Measurements from ENCODE around the gene GSTP1.
"Not testable (repeated sequence)": the region's sequence is repeated elsewhere in the genome, so short reads cannot be mapped to it uniquely, and the experiment has no call there.

GSTP1 gene

DNA sequence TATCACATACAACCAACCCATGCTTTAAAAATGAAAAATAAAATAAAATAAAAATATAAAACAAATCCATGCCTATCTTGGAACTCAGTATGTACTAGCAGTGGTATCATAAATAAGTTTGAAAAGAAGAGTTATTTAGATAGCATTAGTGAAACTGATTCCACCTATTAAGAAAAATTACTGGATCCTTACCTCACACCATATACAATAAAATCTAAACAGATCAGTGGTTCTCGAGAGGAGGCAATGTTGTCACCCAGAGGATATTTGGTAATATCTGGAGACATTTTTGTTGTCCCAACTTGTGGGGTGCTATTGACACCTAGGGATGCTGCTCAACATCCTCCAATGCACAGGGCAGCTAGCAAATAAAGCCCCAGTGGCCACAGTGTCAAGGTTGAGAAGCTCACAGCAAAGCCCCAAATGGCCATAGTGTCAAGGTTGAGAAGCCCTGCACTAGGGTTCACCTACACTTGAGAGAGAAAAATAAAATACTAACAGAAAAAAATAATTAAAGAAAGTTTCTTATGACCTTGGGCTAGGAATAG is 13.2 kb downstream of the GSTP1 start:
- no peak for DNase-seq

- DNase-seq = not testable (repeated sequence)
Observed at GRCh38 chr11:67597458-67597857, 13.8 kb downstream of the GSTP1 start.

DNA sequence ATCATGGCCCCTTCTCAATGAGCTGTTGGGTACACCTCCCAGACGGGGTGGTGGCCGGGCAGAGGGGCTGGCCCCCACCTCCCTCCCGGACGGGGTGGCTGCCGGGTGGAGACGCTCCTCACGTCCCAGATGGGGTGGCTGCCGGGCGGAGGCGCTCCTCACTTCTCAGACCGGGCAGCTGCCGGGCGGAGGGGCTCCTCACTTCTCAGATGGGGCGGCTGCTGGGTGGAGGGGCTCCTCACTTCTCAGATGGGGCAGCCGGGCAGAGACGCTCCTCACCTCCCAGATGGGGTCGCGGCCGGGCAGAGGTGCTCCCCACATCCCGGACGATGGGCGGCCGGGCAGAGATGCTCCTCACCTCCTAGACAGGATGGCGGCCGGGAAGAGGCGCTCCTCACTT is 14.4 kb downstream of the GSTP1 start:
- not testable (repeated sequence) for DNase-seq

DNA sequence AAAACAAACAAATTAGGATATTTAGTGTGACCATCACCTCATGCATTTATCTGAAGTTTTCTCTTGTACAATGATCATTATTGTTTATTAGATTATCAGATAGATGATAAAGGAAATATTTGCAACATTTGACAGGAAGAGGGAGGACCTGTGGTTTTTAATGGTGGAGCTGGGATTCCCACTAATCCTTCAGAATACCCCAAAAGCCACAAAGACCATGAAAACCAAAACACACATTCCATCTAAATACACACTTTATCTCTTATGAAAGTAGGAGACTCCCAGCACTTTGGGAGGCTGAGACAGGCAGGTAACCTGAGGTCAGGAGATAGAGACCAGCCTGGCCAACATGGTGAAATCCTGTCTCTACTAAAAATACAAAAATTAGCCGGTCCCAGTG is 15.5 kb downstream of the GSTP1 start:
- no peak for DNase-seq

- DNase-seq = no peak
Observed at GRCh38 chr11:67600324-67601029, 16.9 kb downstream of the GSTP1 start.

DNA sequence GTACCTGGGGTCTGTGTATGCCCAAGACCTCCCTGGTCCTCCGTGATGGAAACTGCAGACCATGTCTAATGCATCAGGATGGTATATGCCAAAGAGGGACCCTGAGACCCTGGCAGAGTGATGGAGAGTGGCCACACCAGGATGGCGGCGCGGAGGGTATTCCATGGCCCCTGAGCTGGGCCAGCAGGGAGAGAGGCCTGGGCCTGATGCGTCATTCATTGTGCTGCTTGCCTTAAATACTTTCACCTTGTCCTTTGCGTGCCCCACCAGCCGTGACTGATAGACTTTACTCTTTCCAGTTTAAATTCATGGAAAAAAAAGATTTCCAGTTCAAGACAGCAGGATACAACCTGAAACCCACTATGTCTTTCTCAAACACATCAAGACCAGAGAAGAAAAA is 17.5 kb downstream of the GSTP1 start:
- no peak for DNase-seq

- not testable (repeated sequence) for DNase-seq
Observed at GRCh38 chr11:67604119-67604518, 20.5 kb downstream of the GSTP1 start.

- no peak for DNase-seq
Observed at GRCh38 chr11:67604815-67605214, 21.2 kb downstream of the GSTP1 start.

- peak in 3 of 58 donors; percentile 16 to 65 (median 29) for DNase-seq
Observed at GRCh38 chr11:67605231-67606011, 21.8 kb downstream of the GSTP1 start.

- peak in 1 of 58 donors; percentile 62 for DNase-seq
Observed at GRCh38 chr11:67606093-67606491, 22.5 kb downstream of the GSTP1 start.

DNA sequence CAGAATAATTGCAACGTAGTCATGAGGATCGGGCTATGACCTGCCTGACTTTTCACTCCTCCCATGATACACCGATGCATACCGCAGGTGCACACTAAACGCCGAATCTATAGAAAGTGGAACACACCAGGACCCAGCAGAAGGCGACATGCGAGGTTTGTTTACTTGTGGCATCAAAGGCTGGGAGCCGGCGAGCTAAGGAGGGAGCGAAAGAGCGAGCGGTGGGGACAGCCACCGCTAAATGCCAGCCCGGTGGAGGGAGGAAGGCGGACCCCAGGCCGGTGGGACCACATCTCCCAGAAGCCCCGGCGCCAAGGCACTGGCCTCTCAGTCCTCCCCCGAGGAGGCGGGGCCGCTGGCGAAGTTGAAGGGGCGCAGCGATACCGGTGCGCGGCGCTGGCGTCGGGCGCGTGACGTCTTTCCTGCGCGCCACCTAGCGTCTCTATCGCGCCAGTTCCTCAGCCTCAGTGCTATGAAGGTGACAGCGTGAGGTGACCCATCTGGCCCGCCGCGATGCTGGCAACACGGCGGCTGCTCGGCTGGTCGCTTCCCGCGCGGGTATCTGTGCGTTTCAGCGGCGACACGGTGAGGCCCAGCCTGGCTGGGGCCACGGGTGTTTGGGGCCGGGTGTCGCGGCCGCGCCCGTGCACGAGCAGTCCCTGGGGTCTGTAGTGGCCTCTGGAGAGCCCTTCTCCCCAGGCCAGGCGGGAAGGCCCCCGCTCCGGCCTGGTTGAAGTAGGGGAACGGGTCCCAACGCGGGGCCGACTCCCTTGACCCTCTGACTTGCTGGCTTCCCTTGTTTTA is 23.1 kb downstream of the GSTP1 start, which contains the start of gene NDUFV1:
NDUFV1 (plus strand) TSS at position 445 of the 804 bp plus-strand sequence; CDS start at position 514, 69 bp downstream.
- DNase-seq = peak; percentile 60 to 97 (median 94)

DNA sequence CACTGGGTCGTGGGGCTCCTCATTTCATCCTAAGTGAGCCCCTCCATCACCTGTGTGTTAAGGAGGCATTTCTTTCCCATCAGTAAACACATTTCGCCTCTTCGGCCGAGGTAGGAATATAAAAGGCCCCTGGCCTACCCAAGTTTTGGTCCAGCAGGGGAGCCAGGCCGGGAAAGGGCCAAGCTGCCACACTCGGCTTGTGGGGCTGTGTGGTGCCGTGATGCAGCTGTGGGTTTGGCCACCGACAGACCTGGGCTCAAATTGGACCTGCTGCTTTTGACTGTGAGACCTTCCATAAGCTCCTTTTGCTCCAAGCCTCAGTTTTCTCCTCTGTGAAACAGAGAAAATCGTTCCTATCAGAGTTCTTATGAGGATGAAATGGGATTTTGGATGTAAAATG is 23.9 kb downstream of the GSTP1 start:
- no peak for DNase-seq

- DNase-seq = no peak
Observed at GRCh38 chr11:67608486-67608885, 24.9 kb downstream of the GSTP1 start.

DNA sequence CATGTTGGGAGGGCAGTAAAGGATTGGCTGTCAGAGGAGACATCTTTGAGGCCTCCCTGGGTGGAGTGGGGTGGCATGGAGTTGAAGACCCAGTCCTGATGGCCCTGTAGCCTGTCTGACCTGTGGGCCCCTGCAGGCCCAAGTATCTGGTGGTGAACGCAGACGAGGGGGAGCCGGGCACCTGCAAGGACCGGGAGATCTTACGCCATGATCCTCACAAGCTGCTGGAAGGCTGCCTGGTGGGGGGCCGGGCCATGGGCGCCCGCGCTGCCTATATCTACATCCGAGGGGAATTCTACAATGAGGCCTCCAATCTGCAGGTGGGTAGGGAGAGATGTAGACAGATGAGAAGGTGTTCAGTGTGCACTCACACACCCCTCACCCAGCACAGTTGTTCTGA is 25.7 kb downstream of the GSTP1 start:
- DNase-seq = no peak

DNA sequence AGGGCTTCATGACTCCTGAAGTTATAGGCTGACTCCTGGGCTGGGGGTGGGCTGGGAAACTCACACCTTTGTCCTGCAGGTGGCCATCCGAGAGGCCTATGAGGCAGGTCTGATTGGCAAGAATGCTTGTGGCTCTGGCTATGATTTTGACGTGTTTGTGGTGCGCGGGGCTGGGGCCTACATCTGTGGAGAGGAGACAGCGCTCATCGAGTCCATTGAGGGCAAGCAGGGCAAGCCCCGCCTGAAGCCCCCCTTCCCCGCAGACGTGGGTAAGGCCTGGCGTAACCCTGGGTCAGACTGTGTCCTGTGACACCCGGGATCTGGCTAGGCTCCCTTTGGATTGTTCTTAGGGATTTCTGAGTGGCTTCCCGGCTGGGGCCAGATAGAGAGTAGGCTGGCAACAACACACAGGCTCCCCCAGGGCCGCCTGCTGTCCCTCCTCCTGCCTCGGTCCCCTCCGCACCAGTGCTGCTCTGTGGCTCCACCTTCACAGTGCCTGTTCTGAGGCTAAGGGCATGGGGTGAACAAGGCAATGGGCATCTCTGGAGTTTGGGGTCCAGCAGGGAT is 26.8 kb downstream of the GSTP1 start:
- no peak for DNase-seq

DNA sequence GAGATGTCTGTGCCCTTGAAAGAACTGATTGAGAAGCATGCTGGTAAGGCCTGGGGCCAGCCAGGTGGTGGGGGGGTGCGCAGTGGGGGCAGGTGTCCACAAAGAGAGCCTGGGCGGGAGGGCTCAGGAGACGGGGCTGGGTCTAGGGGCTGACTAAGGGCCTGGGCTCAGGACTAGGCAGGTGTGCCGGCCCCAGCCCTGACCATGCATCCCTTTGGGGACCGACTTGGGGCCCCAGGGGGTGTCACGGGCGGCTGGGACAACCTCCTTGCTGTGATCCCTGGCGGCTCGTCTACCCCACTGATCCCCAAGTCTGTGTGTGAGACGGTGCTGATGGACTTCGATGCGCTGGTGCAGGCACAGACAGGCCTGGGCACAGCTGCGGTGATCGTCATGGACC is 27.6 kb downstream of the GSTP1 start:
- DNase-seq = no peak

DNA sequence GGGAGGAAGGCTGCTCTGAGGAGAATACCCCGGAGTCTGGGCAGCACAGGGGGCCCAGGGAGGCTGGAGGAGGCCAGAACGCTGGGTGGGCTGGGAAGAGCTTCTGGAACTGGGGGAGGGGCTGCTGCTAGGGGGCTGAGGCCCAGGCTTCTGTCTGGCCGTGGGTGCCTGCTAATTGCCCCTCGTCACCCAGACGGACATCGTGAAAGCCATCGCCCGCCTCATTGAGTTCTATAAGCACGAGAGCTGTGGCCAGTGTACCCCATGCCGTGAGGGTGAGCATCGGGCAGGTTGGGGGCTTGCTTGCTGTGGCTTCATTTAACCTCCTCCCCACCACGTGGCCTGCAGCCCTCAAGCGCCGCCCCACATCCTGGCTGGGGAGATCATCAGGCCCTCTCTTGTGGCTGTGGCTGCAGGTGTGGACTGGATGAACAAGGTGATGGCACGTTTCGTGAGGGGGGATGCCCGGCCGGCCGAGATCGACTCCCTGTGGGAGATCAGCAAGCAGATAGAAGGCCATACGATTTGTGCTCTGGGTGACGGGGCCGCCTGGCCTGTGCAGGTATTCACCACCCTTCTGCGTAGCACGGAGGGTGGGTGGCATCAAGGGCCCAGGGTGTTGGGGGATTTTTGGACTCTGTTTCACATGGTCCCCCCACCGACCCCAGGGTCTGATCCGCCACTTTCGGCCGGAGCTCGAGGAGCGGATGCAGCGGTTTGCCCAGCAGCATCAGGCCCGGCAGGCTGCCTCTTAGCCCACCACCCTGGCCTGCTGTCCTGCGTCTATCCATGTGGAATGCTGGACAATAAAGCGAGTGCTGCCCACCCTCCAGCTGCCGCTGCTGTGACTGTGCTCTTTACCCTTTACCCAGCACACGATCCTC is 28.3 kb downstream of the GSTP1 start:
- no peak for DNase-seq

- DNase-seq = no peak
Observed at GRCh38 chr11:67612751-67613150, 29.1 kb downstream of the GSTP1 start.

DNA sequence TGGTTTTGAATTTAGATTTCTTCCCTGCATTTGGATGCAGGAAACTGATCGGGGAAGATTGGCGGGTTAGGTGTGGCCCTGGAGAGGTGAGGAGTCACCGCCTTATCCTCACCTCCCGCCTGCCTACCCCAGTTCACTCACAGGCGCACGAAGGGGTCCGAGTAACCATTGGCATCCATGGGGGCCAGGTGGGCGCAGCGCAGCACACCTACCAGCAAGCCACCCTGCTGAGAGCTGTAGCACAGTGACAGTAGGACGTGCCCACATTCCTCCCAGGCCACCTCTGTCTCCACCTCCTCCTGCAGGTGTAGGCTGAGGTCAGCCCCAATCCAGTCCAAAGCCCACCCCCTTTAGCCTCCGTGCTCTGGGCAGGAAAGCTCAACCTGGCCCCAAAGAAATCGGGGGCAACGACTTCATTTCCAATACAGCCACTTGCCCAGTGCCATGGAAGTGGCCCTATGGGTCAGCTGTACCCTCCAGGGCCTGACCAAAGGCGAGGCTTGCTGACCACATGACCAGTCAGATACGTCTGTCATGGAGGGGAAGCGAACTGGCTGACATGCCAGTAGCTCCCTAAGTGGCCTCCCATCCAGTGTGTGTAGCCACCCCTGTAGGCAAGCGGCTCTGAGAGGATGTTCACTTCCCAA is 29.8 kb downstream of the GSTP1 start:
- no peak for DNase-seq

All from anterior cingulate cortex (tissue), 58 donors.